SU-DHL-6 (cell line): ENCODE results near the gene CRTC2.

Source experiments
- H2AFZ ChIP-seq: fragments of 200-600 bp; sonication (generic); 2 replicates; pipeline ENCODE4 v1.6.1; 2014; ENCODE audit warnings: low read depth, mild to moderate bottlenecking, moderate library complexity, mixed read lengths, antibody characterized with exemption, low read length; ENCODE audit not compliant: severe bottlenecking
- H3F3A ChIP-seq: fragments of 200-600 bp; shearing (Covaris generic); 2 replicates; pipeline ENCODE4 v1.6.0; 2016; ENCODE audit warnings: antibody characterized with exemption, mild to moderate bottlenecking; ENCODE audit not compliant: insufficient read depth
- H3K27ac ChIP-seq: fragments of 200-600 bp; sonication (generic); 2 replicates; pipeline ENCODE4 v1.5.1; 2016; ENCODE audit warnings: low read depth, mild to moderate bottlenecking, low read length, moderate library complexity, mixed read lengths
- H3K27me3 ChIP-seq: fragments of 200-600 bp; sonication (generic), shearing (Covaris generic); 2 replicates; pipeline ENCODE4 v1.6.0; 2014; ENCODE audit warnings: mild to moderate bottlenecking, low read length
- H3K36me3 ChIP-seq: fragments of 200-600 bp; sonication (generic); 2 replicates; pipeline ENCODE4 v1.6.1; 2014; ENCODE audit warnings: mild to moderate bottlenecking, low read length, mixed read lengths
- H3K4me2 ChIP-seq: fragments of 300-600, 200-600 bp; shearing (Covaris generic), sonication (generic); 2 replicates; pipeline ENCODE4 v1.6.0; 2014; ENCODE audit warnings: low read length, low read depth, mild to moderate bottlenecking; ENCODE audit not compliant: poor library complexity, severe bottlenecking
- H3K4me3 ChIP-seq: fragments of 200-600 bp; sonication (generic); 2 replicates; pipeline ENCODE4 v1.5.1; 2014; ENCODE audit warnings: antibody characterized with exemption, low read length, mild to moderate bottlenecking, mixed read lengths; ENCODE audit not compliant: insufficient read depth, poor library complexity, severe bottlenecking
- H3K79me2 ChIP-seq: fragments of 200-600 bp; sonication (generic); 2 replicates; pipeline ENCODE4 v1.6.1; 2014; ENCODE audit warnings: mild to moderate bottlenecking, low read length, moderate library complexity; ENCODE audit not compliant: insufficient read depth
- H3K9ac ChIP-seq: fragments of 200-600 bp; sonication (generic); 2 replicates; pipeline ENCODE4 v1.7.0; 2014; ENCODE audit warnings: mild to moderate bottlenecking, low read length
- H3K9me2 ChIP-seq: fragments of 200-600 bp; sonication (generic); replicated peaks from 2 replicates; pipeline ENCODE4 v1.6.1; 2014; ENCODE audit warnings: low read length; ENCODE audit not compliant: insufficient read depth
- H3K9me3 ChIP-seq: fragments of 200-600 bp; sonication (generic); 2 replicates; pipeline ENCODE4 v1.6.1; 2014; ENCODE audit warnings: low read length, mixed read lengths; ENCODE audit not compliant: insufficient read depth
- H4K20me1 ChIP-seq: fragments of 200-600 bp; sonication (generic); 2 replicates; pipeline ENCODE4 v1.6.1; 2014; ENCODE audit warnings: low read depth, mild to moderate bottlenecking, antibody characterized with exemption, low read length, moderate library complexity, mixed read lengths
- EZH2phosphoT487 ChIP-seq: fragments of 200-600 bp; sonication (generic), shearing (Covaris generic); conservative IDR thresholded peaks from 2 replicates; pipeline ENCODE4 v1.6.1; 2018; ENCODE audit warnings: mild to moderate bottlenecking, antibody characterized with exemption, low read length, moderate library complexity, mixed read lengths
- TF ChIP-seq, protein P1 (sequence below): fragments of 200-600 bp; sonication (generic); IDR thresholded peaks from one replicate; pipeline ENCODE4 v1.5.1; 2017; ENCODE audit warnings: antibody characterized with exemption, mild to moderate bottlenecking, low read length, moderate library complexity; ENCODE audit not compliant: insufficient read depth, poor library complexity, severe bottlenecking

The CRTC2 gene

DNA sequence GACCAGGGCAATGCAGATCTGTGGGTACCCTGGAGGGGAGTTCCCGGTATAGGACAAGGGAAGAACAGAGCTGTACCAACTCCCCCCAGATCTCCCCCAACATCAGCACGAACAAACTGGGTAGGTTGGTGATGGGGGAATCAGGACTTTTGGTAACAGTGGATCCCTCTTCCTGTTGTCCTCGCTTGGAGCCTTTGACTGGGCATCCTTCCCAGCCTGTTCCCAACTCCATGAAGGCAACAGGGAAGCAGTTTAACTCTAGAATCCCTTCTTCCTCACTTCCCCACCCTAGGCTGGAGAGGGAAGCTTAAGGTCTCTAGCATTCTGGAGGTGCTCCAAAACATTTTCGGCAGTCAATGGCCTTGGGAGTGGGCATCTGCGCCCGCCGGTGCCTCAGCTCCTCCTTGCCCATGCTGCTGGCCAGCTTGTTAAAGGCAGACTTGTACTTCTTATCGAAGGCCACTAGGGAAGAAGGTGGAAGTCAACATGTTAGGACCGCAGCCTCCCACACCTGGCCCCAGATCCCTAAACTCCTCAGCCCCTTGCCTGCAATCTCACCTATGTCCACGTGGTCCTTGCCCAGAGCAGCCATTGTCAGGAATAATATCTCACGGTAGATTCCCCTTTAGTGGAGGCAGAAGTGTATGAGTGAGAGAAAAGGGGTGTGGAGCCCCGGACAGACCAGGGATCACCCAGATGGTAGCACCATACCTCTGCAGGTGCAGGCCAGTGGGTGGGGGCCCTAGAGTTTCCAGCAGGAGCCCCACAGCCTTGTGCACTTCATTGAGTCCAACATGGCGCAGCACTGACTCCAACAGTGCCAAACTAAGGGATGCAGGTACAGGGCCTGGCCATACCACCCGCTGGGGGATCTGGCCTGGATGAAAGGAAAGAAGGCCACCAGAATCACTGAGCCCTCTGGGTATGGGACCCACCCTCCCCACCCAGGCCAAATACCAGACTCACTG is 28.1 kb downstream of the CRTC2 start:
- H3K9me3 ChIP-seq = no peaks in the 10 kb centered on the region
- H3K79me2 ChIP-seq = no peaks in the 10 kb centered on the region
- no peak overlapping the region for H3K27ac ChIP-seq
- no peak overlapping the region for H3K9ac ChIP-seq
- H3K36me3 ChIP-seq = no peaks in the 10 kb centered on the region
- H3K4me3 ChIP-seq = no peak overlapping the region
- H3K27me3 ChIP-seq = no peaks in the 10 kb centered on the region
- H2AFZ ChIP-seq = no peak overlapping the region
- no peaks in the 10 kb centered on the region for H3K9me2 ChIP-seq
- peaks cover 20% of the 10 kb centered on the region for H3F3A ChIP-seq
- no peak for TF ChIP-seq EZH2phosphoT487
- TF ChIP-seq, protein P1, sequence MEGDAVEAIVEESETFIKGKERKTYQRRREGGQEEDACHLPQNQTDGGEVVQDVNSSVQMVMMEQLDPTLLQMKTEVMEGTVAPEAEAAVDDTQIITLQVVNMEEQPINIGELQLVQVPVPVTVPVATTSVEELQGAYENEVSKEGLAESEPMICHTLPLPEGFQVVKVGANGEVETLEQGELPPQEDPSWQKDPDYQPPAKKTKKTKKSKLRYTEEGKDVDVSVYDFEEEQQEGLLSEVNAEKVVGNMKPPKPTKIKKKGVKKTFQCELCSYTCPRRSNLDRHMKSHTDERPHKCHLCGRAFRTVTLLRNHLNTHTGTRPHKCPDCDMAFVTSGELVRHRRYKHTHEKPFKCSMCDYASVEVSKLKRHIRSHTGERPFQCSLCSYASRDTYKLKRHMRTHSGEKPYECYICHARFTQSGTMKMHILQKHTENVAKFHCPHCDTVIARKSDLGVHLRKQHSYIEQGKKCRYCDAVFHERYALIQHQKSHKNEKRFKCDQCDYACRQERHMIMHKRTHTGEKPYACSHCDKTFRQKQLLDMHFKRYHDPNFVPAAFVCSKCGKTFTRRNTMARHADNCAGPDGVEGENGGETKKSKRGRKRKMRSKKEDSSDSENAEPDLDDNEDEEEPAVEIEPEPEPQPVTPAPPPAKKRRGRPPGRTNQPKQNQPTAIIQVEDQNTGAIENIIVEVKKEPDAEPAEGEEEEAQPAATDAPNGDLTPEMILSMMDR = no peak
- H3K4me2 ChIP-seq = no peak overlapping the region
- H4K20me1 ChIP-seq = no peaks in the 10 kb centered on the region

DNA sequence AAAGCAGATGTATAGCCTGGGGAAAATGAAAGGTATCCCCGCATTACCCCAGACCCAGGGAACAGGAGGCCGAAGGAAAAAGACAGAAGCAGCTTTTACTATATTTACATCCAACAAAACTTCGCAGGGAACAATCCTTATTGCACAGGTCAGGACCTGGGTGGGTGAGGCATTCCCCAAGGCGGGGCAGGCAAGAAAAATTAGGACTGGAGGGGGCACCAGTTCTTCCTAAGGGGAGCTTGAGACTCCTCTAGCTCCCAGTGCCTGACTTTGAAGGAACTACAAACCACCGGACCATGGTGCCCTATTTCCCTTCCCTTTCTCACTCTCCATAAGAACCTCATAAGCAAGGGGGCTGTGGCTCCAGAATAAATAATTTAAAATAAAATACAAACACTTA is 29.0 kb downstream of the CRTC2 start:
- Histone ChIP-seq H3K27me3 (no peaks in the 10 kb centered on the region), H3K9me3 (no peaks in the 10 kb centered on the region), H4K20me1 (no peaks in the 10 kb centered on the region), H3K79me2 (no peaks in the 10 kb centered on the region), H3K4me3 (no peak overlapping the region), H3F3A (peaks cover 20% of the 10 kb centered on the region), H2AFZ (no peak overlapping the region), H3K36me3 (no peaks in the 10 kb centered on the region), H3K9ac (no peak overlapping the region), H3K4me2 (no peak overlapping the region), H3K9me2 (no peaks in the 10 kb centered on the region), H3K27ac (no peak overlapping the region)
- TF ChIP-seq, protein P1 = no peak
- TF ChIP-seq EZH2phosphoT487 = no peak

DNA sequence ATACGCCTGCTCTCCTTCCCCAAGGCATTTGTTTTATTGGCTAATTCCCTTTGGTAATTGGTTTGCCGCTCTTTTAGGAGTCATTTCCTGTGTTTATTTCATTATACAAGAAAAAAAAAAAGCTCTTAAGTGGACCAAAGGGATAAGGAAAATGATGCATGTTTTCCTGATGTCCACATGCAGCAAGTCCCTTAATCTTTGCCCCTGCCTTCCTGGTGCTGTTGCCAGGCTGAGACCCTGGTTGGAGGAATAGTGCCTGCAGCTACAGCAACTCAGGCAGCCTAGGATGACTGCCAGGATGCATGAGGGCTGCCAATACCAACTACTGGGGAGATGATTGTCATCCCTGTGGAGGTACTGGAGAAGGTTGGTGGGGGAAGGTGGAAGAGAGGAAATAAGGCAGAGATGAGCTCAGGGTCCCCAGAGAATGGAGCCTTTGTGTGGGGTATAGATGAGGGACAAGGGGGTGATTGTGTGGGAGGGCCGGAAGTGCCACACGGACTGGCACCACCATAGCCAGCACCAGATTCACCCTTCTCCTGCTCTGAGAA is 29.5 kb downstream of the CRTC2 start:
- Histone ChIP-seq H3K9me3 (no peaks in the 10 kb centered on the region), H4K20me1 (no peaks in the 10 kb centered on the region)
- no peak for TF ChIP-seq EZH2phosphoT487
- TF ChIP-seq, protein P1 = no peak

More for the DNA sequence above, 29.5 kb downstream of the CRTC2 start:
- H3K4me2 ChIP-seq = no peak overlapping the region
- no peaks in the 10 kb centered on the region; the same call in 1 of the 2 replicates for H3K79me2 ChIP-seq
- H3K27me3 ChIP-seq = no peaks in the 10 kb centered on the region
- no peak overlapping the region for H3K9ac ChIP-seq
- no peak overlapping the region for H2AFZ ChIP-seq
- H3K9me2 ChIP-seq = no peaks in the 10 kb centered on the region
- H3K4me3 ChIP-seq = no peak overlapping the region
- no peaks in the 10 kb centered on the region for H3K36me3 ChIP-seq
- no peak overlapping the region; the same call in 1 of the 2 replicates for H3K27ac ChIP-seq
- peaks cover 20% of the 10 kb centered on the region for H3F3A ChIP-seq
